PFSK-1 (cell line): Measurements from ENCODE around the gene RPS6KL1.

Experiments used
- FOXP2 ChIP-seq: optimal IDR thresholded peaks from 2 replicates; pipeline ENCODE3; 2011; ENCODE audit warnings: borderline replicate concordance, control low read depth, inconsistent platforms; ENCODE audit not compliant: insufficient read depth; ENCODE audit errors: extremely low read length, extremely low read depth
- POLR2AphosphoS5 ChIP-seq: IDR thresholded peaks from 2 replicates; pipeline ENCODE4 v1.6.1; 2012; ENCODE audit warnings: low read depth, mild to moderate bottlenecking, control low read depth, low read length, moderate library complexity
- REST ChIP-seq, 2 experiments: IDR thresholded peaks; 2 replicates each; pipeline versions ENCODE4 v1.6.1 to v1.8.0; 2011 to 2012; ENCODE audit warnings: low read depth in 2 of 2, low read length in 2 of 2, control low read depth in 1 of 2, inconsistent platforms in 1 of 2, mild to moderate bottlenecking in 1 of 2, moderate library complexity in 1 of 2; ENCODE audit not compliant: insufficient read depth in 1 of 2
- SIN3A ChIP-seq: IDR thresholded peaks from 2 replicates; pipeline ENCODE4 v1.6.1; 2012; ENCODE audit warnings: mild to moderate bottlenecking, low read length, moderate library complexity, borderline replicate concordance; ENCODE audit not compliant: insufficient read depth
- TAF1 ChIP-seq: IDR thresholded peaks from 2 replicates; pipeline ENCODE4 v1.6.1; 2012; ENCODE audit warnings: low read length, control low read depth, borderline replicate concordance; ENCODE audit not compliant: insufficient read depth

RPS6KL1 gene

GRCh38 chr14:74906925-74907521 is 16.0 kb downstream of the RPS6KL1 start:
- TF ChIP-seq SIN3A (no peak), POLR2AphosphoS5 (no peak), TAF1 (no peak), FOXP2 (no peak), REST (IDR thresholded peaks at IDR 0.05; ENCODE audit: insufficient read depth in 1 of 2, low read depth in 2 of 2, low read length in 2 of 2) (no peak)

GRCh38 chr14:74905595-74906142 is 17.4 kb downstream of the RPS6KL1 start:
- TF ChIP-seq POLR2AphosphoS5 = peak; percentile 57; the same call in 1 of the 2 replicates
- no peak for TF ChIP-seq TAF1

GRCh38 chr14:74904635-74905503 is 18.2 kb downstream of the RPS6KL1 start:
- no peak for TF ChIP-seq REST (IDR thresholded peaks at IDR 0.05; ENCODE audit: insufficient read depth in 1 of 2, low read depth in 2 of 2, low read length in 2 of 2)
- TF ChIP-seq FOXP2 = no peak
- TF ChIP-seq SIN3A = no peak

GRCh38 chr14:74902941-74903705 is 19.9 kb downstream of the RPS6KL1 start:
- TF ChIP-seq TAF1 (no peak), REST (IDR thresholded peaks at IDR 0.05; ENCODE audit: insufficient read depth in 1 of 2, low read depth in 2 of 2, low read length in 2 of 2) (no peak), FOXP2 (no peak), SIN3A (no peak), POLR2AphosphoS5 (no peak)

GRCh38 chr14:74898694-74899093 is 24.4 kb downstream of the RPS6KL1 start:
- TF ChIP-seq FOXP2 (no peak), TAF1 (no peak), SIN3A (no peak), POLR2AphosphoS5 (no peak), REST (IDR thresholded peaks at IDR 0.05; ENCODE audit: insufficient read depth in 1 of 2, low read depth in 2 of 2, low read length in 2 of 2) (no peak)
